SH-SY5Y (cell line): ENCODE data around the gene MAMDC2.

Experiments used
- GATA2 ChIP-seq: IDR thresholded peaks from 2 replicates; pipeline ENCODE4 v1.6.1; 2011; ENCODE audit warnings: mild to moderate bottlenecking, low read depth, low read length
- GATA3 ChIP-seq: IDR thresholded peaks from 2 replicates; pipeline ENCODE4 v1.6.1; 2011; ENCODE audit warnings: low read depth, mild to moderate bottlenecking, low read length, moderate library complexity

The MAMDC2 gene

GRCh38 chr9:70177121-70177520 lies 133.5 kb downstream of the MAMDC2 start:
- no peak for TF ChIP-seq GATA2
- TF ChIP-seq GATA3: no peak

DNA sequence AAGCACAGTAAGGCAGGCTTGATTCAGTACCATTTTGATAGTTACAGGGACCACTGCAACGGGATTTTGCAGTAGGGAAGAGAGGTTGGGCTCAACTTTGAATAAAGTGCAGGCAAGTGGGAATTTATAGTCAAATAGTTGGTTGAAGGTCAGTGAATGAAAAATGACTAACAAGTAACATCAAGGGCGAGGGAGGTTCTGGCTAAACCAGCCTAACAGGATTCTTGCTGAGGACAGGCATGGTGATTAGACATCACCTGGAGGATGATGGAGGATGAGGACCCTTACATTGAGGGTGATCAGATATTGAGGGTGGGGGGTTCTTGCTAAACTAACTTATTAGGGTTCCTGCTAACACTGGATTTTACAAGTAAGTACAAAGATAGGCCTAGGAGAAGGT lies 149.1 kb downstream of the MAMDC2 start:
- no peak for TF ChIP-seq GATA3
- TF ChIP-seq GATA2: no peak

DNA sequence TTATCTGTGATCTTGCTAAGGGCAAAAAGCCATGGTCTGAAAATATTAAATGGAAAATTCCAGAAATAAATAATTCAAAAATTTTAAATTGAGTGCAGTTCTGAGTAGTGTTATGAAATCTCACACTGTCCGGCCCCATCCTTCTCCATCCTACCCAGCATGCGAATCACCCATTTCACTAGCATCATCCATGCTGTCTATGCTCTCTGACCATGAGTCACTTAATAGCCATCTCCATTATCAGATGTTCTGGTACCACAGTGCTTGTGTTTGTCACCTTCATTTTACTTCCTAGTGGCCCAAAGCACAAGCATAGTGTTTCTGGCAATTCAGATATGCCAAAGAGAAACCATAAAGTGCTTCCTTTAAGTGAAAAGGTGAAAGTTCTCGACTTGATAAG lies 151.8 kb downstream of the MAMDC2 start:
- TF ChIP-seq GATA3 (no peak), GATA2 (no peak)

DNA sequence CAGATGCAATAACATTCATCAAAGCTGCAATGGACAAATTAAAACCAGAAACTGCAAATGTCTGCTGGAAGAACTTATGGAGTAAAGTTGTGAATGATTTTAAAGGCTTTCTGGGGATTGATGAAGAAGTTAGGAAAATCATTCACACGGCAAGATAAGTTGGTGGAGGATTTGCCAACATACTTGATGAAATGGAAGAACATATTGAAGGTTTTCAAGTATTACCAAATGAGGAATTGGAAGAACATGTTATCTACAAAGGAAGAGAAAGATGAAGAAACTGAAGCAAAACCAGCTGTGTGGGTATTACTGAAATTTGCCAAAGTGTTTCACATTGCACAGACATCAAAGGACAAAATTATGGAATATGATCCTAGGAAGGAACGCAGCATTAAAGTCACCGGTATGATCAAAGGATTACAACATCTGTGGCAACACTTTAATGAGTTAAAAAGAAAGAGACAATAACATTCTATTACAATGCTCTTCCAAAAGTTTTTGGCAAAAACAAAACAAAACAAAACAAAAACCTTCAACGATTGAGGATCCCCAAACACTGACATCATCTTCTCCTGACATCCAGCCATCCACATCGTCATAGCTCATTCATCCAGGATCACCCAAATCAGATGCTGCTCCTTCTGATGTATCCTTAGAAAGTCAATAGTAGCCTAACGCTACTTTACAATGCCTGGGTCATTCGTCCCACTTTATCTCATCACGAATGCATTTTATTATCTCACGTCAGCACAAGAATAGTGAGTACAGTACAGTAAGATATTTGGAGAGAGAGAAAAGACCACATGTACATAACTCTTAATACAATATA lies 153.8 kb downstream of the MAMDC2 start:
- no peak for TF ChIP-seq GATA2
- no peak for TF ChIP-seq GATA3

DNA sequence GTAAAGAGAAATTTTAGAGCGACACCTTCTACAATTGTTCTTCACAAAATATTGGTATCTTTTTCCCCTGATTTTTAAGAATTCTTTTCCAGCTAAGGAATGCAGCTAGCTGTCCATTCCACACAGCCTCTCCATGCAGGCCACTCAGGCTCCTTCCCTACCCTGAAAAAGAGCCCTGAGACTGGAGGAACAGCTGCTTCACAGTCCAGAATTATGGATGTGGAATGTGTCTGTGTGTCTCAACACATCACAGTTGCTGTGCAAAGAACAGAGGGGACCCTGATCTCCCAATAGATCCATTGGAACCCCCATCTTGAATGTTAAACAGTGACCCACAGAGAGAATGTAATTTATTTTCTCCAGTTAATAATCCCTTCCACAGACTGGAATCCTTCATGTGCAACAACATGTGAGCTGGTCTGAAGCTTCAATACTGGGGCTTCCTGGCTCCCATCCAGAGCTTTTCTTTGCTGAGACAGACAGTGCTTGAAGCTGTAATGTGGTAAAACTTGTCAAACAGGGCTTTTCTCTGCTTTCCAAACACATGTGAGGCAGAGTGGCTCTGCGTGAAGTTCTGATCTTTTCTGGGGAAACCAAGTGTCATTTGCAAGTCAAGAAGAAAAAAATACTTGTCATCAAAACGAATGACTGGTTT lies 161.8 kb downstream of the MAMDC2 start:
- TF ChIP-seq GATA2 (no peak), GATA3 (no peak)

- TF ChIP-seq GATA2 (no peak), GATA3 (no peak)
Measured at GRCh38 chr9:70217029-70217428, 173.4 kb downstream of the MAMDC2 start.

DNA sequence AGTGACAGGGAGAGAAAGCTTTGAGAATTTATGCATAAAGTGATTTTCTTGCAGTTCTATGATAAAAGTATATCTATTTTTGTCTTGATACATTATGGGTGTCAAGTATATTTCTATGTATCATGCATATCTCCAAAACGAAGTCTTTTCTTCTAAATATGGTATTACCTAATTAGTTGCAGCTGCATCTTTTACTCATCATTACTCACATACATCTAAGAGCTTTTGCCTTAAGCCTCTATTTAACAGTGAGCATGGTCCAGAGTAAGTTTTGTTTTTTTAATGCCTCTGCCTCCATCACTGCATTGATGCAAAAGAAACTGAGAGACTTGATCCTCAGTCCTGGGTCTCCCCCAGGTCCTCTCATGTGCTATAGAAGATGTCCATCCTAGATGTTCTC lies 175.1 kb downstream of the MAMDC2 start:
- TF ChIP-seq GATA2 (no peak), GATA3 (no peak)

DNA sequence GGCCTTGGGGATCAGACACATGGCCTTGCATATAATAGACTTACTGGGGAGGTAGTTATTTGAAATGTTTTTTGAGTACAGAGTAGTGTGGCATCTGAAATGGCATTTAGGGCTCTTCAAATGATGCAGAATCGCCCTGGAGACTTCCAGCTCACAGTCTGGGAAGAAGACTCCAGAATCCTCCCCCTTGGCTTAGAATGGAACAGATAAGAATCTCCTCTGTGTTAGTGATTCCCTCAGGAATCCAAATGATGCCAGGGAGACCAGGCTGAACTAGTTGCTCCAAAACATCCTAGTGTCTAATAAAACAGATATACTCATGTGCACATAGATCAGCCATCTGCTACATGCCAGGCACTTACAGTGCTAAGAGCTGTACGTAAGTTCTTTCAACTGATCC lies 176.6 kb downstream of the MAMDC2 start:
- TF ChIP-seq GATA3 (no peak), GATA2 (no peak)

DNA sequence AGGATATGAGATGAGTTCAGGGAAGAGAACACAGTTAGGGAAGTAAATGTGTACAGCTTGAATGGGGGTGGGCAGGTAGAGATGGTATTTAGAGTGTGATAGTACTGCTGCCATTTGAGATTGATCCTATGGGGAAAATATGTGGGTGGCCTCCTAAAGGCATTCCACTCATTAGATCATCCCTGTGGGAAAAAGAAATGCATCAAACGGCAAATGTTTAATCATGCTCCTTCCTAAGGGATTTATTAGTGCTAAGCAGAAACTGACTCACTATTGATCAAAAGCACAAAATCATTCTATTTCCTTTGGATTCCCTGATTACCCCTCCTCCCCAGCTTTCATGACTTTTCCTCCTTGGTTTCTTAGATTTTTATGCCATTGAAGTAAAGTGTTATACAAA lies 178.7 kb downstream of the MAMDC2 start:
- no peak for TF ChIP-seq GATA3
- TF ChIP-seq GATA2: no peak

DNA sequence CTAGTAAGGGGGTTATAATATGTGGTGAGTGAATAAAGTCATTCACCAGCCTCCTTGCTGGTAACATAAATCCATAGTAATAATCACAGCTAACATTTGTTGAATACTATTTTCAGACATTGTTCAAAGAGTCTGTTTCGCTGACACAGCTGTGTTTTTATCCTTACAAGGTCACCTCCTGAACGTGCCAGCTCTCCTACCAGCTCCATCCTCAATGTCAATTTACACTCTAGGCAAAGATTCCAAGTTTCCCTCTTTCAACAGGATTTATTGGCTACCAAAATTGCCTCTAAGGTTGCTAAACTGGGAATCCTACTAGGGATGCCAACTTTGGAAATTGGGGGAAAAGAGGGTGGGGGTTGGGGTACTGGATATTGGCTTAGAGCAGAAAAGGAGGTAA lies 184.5 kb downstream of the MAMDC2 start:
- TF ChIP-seq GATA2: no peak
- TF ChIP-seq GATA3: no peak

GRCh38 chr9:70228611-70229010 lies 185.0 kb downstream of the MAMDC2 start:
- TF ChIP-seq GATA2 (no peak), GATA3 (no peak)

DNA sequence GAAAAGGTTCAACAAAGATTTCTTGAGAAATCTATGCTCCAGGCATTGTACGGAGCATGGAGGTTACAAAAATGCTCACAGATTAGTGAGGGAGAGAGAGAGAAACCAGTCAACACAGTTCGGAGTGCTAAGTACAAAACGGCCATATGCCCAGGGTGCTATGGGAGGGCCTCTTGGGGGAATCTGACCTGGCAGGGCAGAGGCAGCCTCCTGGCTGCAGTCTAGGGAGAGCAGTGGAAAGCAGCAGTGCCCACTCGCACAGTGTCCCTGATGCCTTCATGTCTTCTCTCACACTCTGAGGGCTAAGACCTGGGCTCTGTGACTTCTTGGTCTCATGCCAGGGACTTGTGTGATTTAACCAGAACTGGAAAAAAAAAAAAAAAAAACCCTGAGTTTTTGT lies 185.4 kb downstream of the MAMDC2 start:
- no peak for TF ChIP-seq GATA3
- TF ChIP-seq GATA2: no peak

- TF ChIP-seq GATA3: no peak
- no peak for TF ChIP-seq GATA2
Measured at GRCh38 chr9:70229579-70229978, 185.9 kb downstream of the MAMDC2 start.

- no peak for TF ChIP-seq GATA2
- no peak for TF ChIP-seq GATA3
Measured at GRCh38 chr9:70232476-70232875, 188.8 kb downstream of the MAMDC2 start.

GRCh38 chr9:70250221-70250620 lies 206.6 kb downstream of the MAMDC2 start:
- TF ChIP-seq GATA3 (no peak), GATA2 (no peak)

DNA sequence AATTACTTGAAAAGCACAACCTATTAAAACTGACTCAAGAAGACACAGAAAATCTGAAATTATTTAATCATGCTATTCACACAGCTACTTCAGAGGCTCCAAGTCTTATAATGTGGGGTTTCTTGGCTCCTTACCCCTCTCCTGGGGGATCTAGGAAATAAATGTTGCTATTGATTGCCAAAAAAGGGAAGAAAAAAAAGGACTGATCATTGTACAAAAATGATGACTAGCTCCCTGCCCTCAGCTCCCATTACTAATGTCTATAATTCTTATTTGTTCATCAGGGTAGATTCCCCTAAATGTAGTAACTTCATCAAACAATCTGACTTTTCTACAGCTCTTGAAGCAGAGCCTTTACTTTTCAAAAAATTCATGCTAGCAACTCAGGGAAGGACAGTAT lies 211.8 kb downstream of the MAMDC2 start:
- TF ChIP-seq GATA3 (no peak), GATA2 (no peak)
